Effector memory CD8-positive, alpha-beta T cell (primary cell): ENCODE measurements around the gene KCNT1.

ENCODE experiments used
- ATAC-seq: fragments of 150-1000 bp; cut with Tn5 transposase; replicated peaks from 2 replicates; pipeline ENCODE4 v1.10.0; 2021; ENCODE audit warnings: mild to moderate bottlenecking, moderate library complexity
- DNase-seq, 3 experiments: peaks; one replicate each; pipeline ENCODE4 v3.0.0; 2021
- H3K27ac Mint-ChIP-seq, 2 donors: one replicate each; pipeline ENCODE4 v1.8.0; 2022; ENCODE audit warnings: mild to moderate bottlenecking in 2 of 2, mixed read lengths in 2 of 2, moderate library complexity in 2 of 2
- H3K27me3 Mint-ChIP-seq, 2 donors: one replicate each; pipeline ENCODE4 v1.8.0; 2022; ENCODE audit warnings: mixed read lengths in 2 of 2
- H3K36me3 Mint-ChIP-seq: one replicate; pipeline ENCODE4 v1.8.0; 2022; ENCODE audit warnings: mild to moderate bottlenecking, moderate library complexity, mixed read lengths; ENCODE audit not compliant: insufficient read depth
- H3K4me1 Mint-ChIP-seq, 2 donors: one replicate each; pipeline ENCODE4 v1.8.0; 2022; ENCODE audit warnings: low read depth in 2 of 2, mixed read lengths in 2 of 2
- H3K4me3 Mint-ChIP-seq, 2 donors: one replicate each; pipeline ENCODE4 v1.8.0; 2022; ENCODE audit warnings: mild to moderate bottlenecking in 2 of 2, mixed read lengths in 2 of 2, moderate library complexity in 2 of 2
- H3K9me3 Mint-ChIP-seq, 2 donors: one replicate each; pipeline ENCODE4 v1.8.0; 2022; ENCODE audit warnings: mixed read lengths in 2 of 2

The KCNT1 gene

DNA sequence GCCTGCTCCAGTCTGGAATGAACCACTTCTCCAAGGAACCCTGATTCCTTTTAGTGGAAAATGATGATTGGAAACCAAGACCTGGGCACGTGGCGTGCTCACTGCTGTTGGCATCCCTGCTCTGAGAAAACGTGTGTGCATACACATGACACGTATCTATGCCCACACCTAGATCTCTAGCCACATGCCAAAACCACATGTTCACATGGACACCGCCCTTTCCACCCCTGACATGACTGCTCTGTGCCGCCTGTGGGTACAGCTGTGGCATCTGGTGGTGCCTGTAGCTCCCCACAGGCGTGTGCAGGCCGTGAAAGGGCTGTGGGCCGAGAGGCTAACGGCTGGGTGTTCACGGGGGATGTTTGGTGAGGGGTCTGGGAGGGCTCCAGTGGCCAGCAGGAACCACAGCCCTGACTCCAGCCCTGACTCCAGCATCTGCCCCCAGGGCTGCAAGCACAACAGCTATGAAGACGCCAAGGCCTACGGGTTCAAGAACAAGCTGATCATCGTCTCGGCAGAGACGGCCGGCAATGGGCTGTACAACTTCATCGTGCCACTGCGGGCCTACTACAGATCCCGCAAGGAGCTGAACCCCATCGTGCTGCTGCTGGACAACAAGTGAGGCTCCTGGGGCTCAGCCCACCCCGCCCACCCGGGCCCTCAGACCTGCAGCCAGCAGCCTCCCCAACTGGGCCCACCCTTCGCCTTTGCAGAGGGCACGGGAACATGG, 75.1 kb downstream of the KCNT1 start:
- Mint-ChIP-seq H3K4me1 (peaks cover 0 to 11% of the 10 kb centered on the region in 2 donors), H3K36me3 (peaks cover 6% of the 10 kb centered on the region), H3K27ac (peak overlapping the region; percentile 28 to 35), H3K4me3 (peak overlapping the region in 1 of 2 donors; percentile 56), H3K27me3 (peaks cover 0 to 15% of the 10 kb centered on the region in 2 donors), H3K9me3 (no peaks in the 10 kb centered on the region)
- DNase-seq (peak; percentile 19 to 33 (median 31)), ATAC-seq (peak; percentile 97)

DNA sequence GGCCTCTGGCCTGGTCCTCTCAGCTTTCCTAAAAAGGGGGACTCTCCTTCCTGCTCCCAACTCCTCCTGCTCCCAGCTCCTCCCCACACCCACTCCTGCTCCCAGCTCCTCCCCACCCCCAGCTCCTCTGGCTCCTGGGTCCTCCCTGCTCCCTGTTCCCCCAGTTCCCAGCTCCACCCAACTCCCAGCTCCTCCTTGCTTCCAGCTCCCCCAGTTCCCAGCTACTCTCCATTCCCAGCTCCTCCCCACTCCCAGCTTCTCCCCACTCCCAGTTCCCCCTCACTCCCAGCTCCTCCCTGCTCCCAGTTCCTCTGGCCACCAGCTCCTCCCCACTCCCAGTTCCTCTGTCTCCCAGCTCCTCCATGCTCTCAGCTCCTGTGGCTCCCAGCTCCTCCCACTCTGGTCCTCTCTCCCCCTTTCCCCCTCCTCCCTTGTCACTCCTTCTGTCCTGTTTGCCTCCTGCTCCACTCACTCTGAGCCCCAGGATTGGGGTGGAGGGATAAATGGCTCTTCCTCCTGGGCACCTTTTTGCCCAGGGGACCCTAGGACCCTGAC, 75.7 kb downstream of the KCNT1 start:
- DNase-seq: no peak
- Mint-ChIP-seq H3K27me3 (peaks cover 0 to 18% of the 10 kb centered on the region in 2 donors), H3K4me1 (peaks cover 3 to 11% of the 10 kb centered on the region in 2 donors), H3K4me3 (no peak overlapping the region), H3K9me3 (no peaks in the 10 kb centered on the region), H3K27ac (peak overlapping the region in 1 of 2 donors; percentile 66), H3K36me3 (peaks cover 4% of the 10 kb centered on the region)
- no peak for ATAC-seq

DNA sequence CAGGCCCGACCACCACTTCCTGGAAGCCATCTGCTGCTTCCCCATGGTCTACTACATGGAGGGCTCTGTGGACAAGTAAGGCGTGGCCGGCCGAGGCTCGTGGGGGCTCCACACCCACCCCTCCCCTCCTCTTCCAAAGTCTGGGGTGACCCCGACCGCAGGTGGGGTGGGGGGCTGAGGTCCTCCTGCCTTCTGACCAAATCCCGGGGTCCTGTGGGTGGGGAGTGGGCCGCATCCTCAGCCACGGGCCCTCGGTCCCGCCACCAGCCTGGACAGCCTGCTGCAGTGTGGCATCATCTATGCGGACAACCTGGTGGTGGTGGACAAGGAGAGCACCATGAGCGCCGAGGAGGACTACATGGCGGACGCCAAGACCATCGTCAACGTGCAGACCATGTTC, 76.4 kb downstream of the KCNT1 start:
- Mint-ChIP-seq H3K4me1 (peaks cover 3 to 11% of the 10 kb centered on the region in 2 donors), H3K9me3 (no peaks in the 10 kb centered on the region), H3K27me3 (peaks cover 0 to 25% of the 10 kb centered on the region in 2 donors), H3K4me3 (no peak overlapping the region), H3K27ac (peak overlapping the region in 1 of 2 donors; percentile 66), H3K36me3 (peaks cover 3% of the 10 kb centered on the region)
- ATAC-seq (no peak), DNase-seq (no peak)

DNA sequence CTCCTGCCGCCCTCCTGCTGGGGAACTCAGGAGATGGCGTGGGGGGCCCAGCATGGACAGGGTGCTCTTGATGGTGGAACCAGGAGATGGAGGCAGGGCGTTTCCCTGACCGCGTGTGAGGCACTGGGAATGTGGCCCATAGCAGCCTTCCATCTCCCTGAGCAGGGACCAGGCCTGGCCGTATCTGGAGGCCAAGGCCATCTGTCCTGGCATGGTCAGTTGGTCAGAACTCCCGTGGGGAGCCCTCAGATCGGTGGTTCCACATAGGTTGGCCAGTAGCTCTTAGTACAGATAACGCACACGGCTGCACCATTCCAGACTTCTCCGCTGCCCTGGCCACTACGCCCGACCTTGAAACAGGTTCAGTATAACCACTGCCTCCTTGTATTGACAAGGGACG, 77.6 kb downstream of the KCNT1 start:
- H3K4me3 Mint-ChIP-seq: no peak overlapping the region
- peaks cover 0 to 25% of the 10 kb centered on the region in 2 donors for H3K27me3 Mint-ChIP-seq
- no peaks in the 10 kb centered on the region for H3K9me3 Mint-ChIP-seq
- H3K27ac Mint-ChIP-seq: peak overlapping the region in 1 of 2 donors; percentile 71
- ATAC-seq: no peak
- no peak for DNase-seq
- H3K4me1 Mint-ChIP-seq: peaks cover 3 to 11% of the 10 kb centered on the region in 2 donors
- peaks cover 3% of the 10 kb centered on the region for H3K36me3 Mint-ChIP-seq

- Mint-ChIP-seq H3K27ac (no peak overlapping the region), H3K4me3 (no peak overlapping the region), H3K9me3 (no peaks in the 10 kb centered on the region), H3K36me3 (peaks cover 3% of the 10 kb centered on the region), H3K27me3 (peaks cover 0 to 25% of the 10 kb centered on the region in 2 donors), H3K4me1 (peaks cover 3 to 11% of the 10 kb centered on the region in 2 donors)
- DNase-seq: no peak
- no peak for ATAC-seq
Measured at GRCh38 chr9:135780086-135780485, 78.1 kb downstream of the KCNT1 start.

DNA sequence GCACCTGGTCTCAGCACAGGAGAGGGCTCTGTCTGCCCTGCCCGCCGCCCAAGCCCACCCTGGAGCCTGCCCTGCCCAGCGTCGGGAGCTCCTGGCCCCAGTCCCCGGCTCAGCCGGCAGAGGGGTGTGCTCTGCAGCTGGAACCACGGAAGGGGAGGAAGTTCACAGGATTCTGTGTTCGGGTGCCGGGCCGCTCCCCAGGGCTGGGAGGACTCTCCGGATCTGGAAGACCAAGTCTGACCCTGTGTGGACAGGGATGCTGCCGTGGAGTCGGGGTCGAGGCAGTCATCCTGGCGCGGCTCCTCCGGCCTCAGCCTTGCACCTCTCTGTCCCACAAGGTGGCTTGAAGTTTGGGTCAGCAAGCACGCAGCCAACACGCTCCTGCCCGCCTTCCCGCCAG, 78.6 kb downstream of the KCNT1 start:
- H3K4me3 Mint-ChIP-seq: no peak overlapping the region
- no peaks in the 10 kb centered on the region for H3K9me3 Mint-ChIP-seq
- ATAC-seq: no peak
- no peak overlapping the region for H3K27ac Mint-ChIP-seq
- H3K27me3 Mint-ChIP-seq: peaks cover 0 to 25% of the 10 kb centered on the region in 2 donors
- H3K36me3 Mint-ChIP-seq: peaks cover 3% of the 10 kb centered on the region
- DNase-seq: no peak
- peaks cover 3 to 8% of the 10 kb centered on the region in 2 donors for H3K4me1 Mint-ChIP-seq

- Mint-ChIP-seq H3K4me1 (peaks cover 2 to 3% of the 10 kb centered on the region in 2 donors), H3K9me3 (no peaks in the 10 kb centered on the region), H3K36me3 (no peaks in the 10 kb centered on the region), H3K4me3 (no peak overlapping the region), H3K27ac (no peak overlapping the region), H3K27me3 (peaks cover 0 to 25% of the 10 kb centered on the region in 2 donors)
- DNase-seq: no peak
- ATAC-seq: no peak
Measured at GRCh38 chr9:135782946-135783345, 81.0 kb downstream of the KCNT1 start.

- DNase-seq (no peak), ATAC-seq (no peak)
- Mint-ChIP-seq H3K27me3 (peaks cover 0 to 25% of the 10 kb centered on the region in 2 donors), H3K9me3 (no peaks in the 10 kb centered on the region), H3K4me3 (no peak overlapping the region), H3K27ac (no peak overlapping the region), H3K36me3 (no peaks in the 10 kb centered on the region), H3K4me1 (peaks cover 0 to 3% of the 10 kb centered on the region in 2 donors)
Measured at GRCh38 chr9:135783540-135784245, 81.7 kb downstream of the KCNT1 start.

DNA sequence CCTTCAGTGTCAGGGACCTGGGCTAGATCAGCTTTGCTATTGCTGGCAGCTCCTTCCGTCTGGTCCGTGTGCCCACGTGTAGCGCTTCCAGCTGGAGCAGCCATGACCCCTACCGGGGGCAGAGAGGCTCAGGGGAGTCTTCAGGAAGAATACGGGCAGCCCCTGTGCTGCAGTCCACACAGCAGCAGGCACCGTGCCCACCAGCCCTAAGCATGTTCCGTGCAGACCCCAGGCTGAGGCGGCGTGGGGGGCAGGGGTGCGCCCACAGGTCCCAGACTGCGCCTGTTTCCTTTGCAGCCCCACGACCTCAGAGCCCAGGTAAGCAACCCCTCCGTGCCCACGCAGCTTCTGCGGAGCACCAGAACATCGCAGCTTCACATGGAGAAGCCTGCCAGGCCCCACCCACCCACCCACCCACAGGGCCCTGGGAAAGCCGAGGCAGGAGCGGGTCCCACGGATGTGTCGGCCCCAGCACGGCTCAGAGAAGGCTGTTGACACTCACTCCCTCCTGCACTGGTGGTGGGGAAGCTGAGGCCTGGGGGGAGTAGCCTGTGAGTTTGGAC, 83.1 kb downstream of the KCNT1 start:
- H3K36me3 Mint-ChIP-seq: no peaks in the 10 kb centered on the region
- no peaks in the 10 kb centered on the region for H3K9me3 Mint-ChIP-seq
- H3K27me3 Mint-ChIP-seq: peaks cover 0 to 13% of the 10 kb centered on the region in 2 donors
- no peak overlapping the region for H3K4me3 Mint-ChIP-seq
- H3K4me1 Mint-ChIP-seq: peaks cover 3% of the 10 kb centered on the region in 2 donors
- ATAC-seq (no peak), DNase-seq (no peak)
- no peak overlapping the region for H3K27ac Mint-ChIP-seq

GRCh38 chr9:135786146-135786690, 84.2 kb downstream of the KCNT1 start:
- H3K4me1 Mint-ChIP-seq: peaks cover 3% of the 10 kb centered on the region in 2 donors
- H3K36me3 Mint-ChIP-seq: no peaks in the 10 kb centered on the region
- DNase-seq (no peak), ATAC-seq (no peak)
- no peak overlapping the region for H3K4me3 Mint-ChIP-seq
- H3K27me3 Mint-ChIP-seq: peaks cover 0 to 10% of the 10 kb centered on the region in 2 donors
- no peaks in the 10 kb centered on the region for H3K9me3 Mint-ChIP-seq
- no peak overlapping the region for H3K27ac Mint-ChIP-seq

DNA sequence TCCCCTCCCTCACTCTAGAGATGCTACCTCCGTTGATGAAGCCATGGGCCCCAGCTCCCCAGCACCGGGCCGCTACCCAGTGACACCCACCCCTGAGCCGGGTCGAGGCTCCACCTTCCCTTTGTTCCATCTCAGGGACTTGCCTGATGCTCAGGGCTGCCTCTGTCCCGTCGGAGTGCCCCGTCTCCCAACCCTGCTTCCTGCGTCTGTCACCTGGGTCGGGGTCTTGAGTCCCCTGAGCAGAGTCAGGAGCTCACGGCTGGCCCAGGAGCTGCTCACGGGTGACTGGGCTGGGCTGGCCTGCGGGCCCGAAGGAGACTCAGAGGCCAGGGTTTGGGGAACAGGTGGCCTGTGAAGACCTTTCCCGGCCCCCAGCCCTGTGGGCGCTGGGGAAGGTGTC, 85.3 kb downstream of the KCNT1 start:
- Mint-ChIP-seq H3K27ac (no peak overlapping the region), H3K27me3 (peaks cover 0 to 10% of the 10 kb centered on the region in 2 donors), H3K4me3 (no peak overlapping the region), H3K4me1 (peaks cover 2 to 3% of the 10 kb centered on the region in 2 donors), H3K9me3 (no peaks in the 10 kb centered on the region), H3K36me3 (no peaks in the 10 kb centered on the region)
- DNase-seq (no peak), ATAC-seq (no peak)

DNA sequence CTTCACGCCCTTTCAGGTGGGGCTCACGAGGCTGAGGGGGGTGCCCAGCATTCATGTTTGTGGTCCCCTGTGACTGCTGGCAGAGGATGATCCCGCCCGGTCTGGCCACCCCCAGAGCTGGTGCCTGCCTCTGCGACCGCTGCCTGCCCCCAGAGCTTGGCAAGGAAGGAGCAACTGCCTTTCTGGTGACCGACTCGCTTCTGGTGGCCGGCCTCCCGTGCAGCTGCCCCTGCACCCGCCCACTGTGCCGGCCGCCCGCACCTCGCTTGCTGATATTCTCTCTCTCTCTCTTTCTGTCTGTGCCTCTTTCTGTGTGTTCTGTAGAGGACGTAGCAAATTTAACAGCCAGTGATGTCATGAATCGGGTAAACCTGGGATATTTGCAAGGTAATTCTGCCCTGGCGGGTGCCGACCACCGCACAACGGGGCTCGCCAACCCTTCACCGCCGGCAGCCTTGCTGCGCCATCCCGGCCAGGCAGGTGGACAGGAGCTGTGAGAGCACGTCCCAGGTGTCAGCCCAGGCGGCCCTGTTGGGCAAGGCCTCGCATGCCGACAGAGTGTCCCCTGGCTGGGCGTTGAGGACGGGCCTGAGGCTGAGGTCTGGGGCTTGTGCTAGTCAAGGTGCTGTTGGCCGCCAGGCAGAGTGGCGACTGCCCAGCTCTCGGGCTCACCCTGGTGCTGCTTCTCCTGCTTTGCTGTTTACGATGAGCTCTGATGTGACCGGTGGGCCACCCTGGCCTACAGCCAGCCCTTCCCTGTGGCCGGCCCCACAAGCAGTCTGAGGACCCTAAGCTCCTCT, 86.0 kb downstream of the KCNT1 start:
- peaks cover 0 to 4% of the 10 kb centered on the region in 2 donors for H3K27me3 Mint-ChIP-seq
- no peak for ATAC-seq
- no peak for DNase-seq
- H3K27ac Mint-ChIP-seq: no peak overlapping the region
- H3K36me3 Mint-ChIP-seq: no peaks in the 10 kb centered on the region
- peaks cover 0 to 3% of the 10 kb centered on the region in 2 donors for H3K4me1 Mint-ChIP-seq
- H3K9me3 Mint-ChIP-seq: no peaks in the 10 kb centered on the region
- H3K4me3 Mint-ChIP-seq: no peak overlapping the region
